Ishikawa (cell line): Measurements from ENCODE around the gene DEFB114.

Source experiments
- CEBPB ChIP-seq: IDR thresholded peaks from 2 replicates; pipeline ENCODE4 v1.6.1; 2012
- CREB1 ChIP-seq: IDR thresholded peaks from 2 replicates; pipeline ENCODE4 v1.6.1; 2012; ENCODE audit warnings: low read depth
- EGR1 ChIP-seq: IDR thresholded peaks from 2 replicates; pipeline ENCODE4 v1.6.1; 2012
- EP300 ChIP-seq: IDR thresholded peaks from 2 replicates; pipeline ENCODE4 v1.6.1; 2012; ENCODE audit warnings: borderline replicate concordance
- MAX ChIP-seq: IDR thresholded peaks from 2 replicates; pipeline ENCODE4 v1.6.1; 2012
- NFIC ChIP-seq: IDR thresholded peaks from 2 replicates; pipeline ENCODE4 v1.6.1; 2012
- REST ChIP-seq: IDR thresholded peaks from 2 replicates; pipeline ENCODE4 v1.6.1; 2012; ENCODE audit warnings: low read depth, mild to moderate bottlenecking
- TAF1 ChIP-seq: IDR thresholded peaks from 2 replicates; pipeline ENCODE4 v1.6.1; 2012; ENCODE audit warnings: low read depth, mild to moderate bottlenecking
- TCF12 ChIP-seq: IDR thresholded peaks from 2 replicates; pipeline ENCODE4 v1.6.1; 2012; ENCODE audit warnings: low read depth
- TEAD4 ChIP-seq: IDR thresholded peaks from 2 replicates; pipeline ENCODE4 v1.6.1; 2012
- YY1 ChIP-seq: IDR thresholded peaks from 2 replicates; pipeline ENCODE4 v1.6.1; 2012; ENCODE audit warnings: low read depth
- TF ChIP-seq, protein P1 (sequence below): IDR thresholded peaks from 2 replicates; pipeline ENCODE4 v1.6.1; 2012

DNA sequence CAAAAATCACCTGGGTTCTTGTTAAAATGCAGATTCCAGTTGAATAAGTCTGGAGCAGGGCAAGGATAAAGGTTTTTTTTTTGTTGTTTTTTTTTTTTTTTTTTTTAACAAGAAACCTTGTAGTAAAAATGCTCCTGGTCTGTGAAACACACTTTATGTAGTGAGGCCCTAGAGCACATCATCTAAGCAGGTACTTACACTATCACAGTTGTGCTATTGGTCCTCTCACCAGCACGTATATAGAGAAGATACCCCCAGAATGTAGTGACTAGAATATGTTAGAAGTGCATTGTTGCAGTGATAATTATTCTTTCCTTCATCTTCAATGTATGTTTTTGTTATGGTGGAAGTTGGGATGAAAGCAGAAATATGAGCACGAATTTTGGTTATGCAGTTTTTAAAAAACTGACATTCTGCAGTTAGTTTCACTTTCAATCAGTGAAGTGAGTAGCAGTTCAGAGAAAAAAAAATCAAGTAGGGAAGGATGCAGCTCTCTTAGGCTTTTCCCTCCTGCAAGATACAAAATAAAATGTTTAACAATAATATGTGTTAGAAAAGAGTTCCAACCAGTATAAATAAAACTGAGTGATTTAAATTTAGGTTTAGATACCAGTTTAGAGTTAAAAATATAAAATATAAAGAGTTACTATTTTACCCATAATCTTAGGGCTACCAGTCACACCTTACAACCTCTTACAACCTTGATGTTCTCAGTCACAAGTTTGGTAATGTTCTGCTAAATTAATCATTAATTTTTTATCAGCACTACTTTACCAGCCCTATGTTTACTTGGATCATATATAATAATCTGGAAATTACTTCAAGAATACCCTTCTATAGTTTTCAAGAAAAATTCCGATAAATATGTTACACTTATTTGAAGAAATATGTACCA, 14.6 kb upstream of the DEFB114 start:
- TF ChIP-seq EP300 (no peak), TCF12 (no peak), TAF1 (no peak), CREB1 (no peak), EGR1 (no peak), CEBPB (no peak), YY1 (no peak), TEAD4 (no peak), MAX (no peak), REST (no peak), NFIC (no peak)
- TF ChIP-seq, protein P1, sequence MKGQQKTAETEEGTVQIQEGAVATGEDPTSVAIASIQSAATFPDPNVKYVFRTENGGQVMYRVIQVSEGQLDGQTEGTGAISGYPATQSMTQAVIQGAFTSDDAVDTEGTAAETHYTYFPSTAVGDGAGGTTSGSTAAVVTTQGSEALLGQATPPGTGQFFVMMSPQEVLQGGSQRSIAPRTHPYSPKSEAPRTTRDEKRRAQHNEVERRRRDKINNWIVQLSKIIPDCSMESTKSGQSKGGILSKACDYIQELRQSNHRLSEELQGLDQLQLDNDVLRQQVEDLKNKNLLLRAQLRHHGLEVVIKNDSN: no peak
